HEK293T (cell line): Measurements from ENCODE around the gene OBI1.
A peak's percentile ranks its signal among the peaks of the same experiment; 100 is the strongest.

Source experiments
- CTCF ChIA-PET: fragments of 350-600 bp; formaldehyde crosslinking; extraction: SDS; loops from one replicate; lab custom pipeline; 2021; ENCODE audit warnings: antibody characterized with exemption, inconsistent platforms; lab: Yijun Ruan, JAX
- POLR2A ChIA-PET: fragments of 350-600 bp; formaldehyde crosslinking; extraction: SDS; loops from one replicate; lab custom pipeline; 2020; ENCODE audit warnings: antibody characterized with exemption, inconsistent platforms; lab: Yijun Ruan, JAX
- DNase-seq: peaks from one replicate; pipeline ENCODE4 v3.0.0; 2012; ENCODE audit warnings: mixed read lengths; ENCODE audit errors: extremely low spot score
- ARNT ChIP-seq: fragments of 450-650 bp; IDR thresholded peaks from 2 replicates; pipeline ENCODE4 v1.6.1; 2017; ENCODE audit warnings: mild to moderate bottlenecking
- BHLHE40 ChIP-seq: fragments of 450-650 bp; IDR thresholded peaks from 2 replicates; pipeline ENCODE4 v1.6.1; 2016; ENCODE audit warnings: mild to moderate bottlenecking, moderate library complexity, borderline replicate concordance
- CTBP1 ChIP-seq: fragments of 450-650 bp; IDR thresholded peaks from 2 replicates; pipeline ENCODE4 v1.6.1; 2016; ENCODE audit warnings: borderline replicate concordance
- ELF4 ChIP-seq: fragments of 450-650 bp; IDR thresholded peaks from 2 replicates; pipeline ENCODE4 v1.6.1; 2017; ENCODE audit warnings: antibody characterized with exemption
- FOXA1 ChIP-seq: fragments of 450-650 bp; IDR thresholded peaks from 2 replicates; pipeline ENCODE4 v1.6.1; 2016; ENCODE audit warnings: mild to moderate bottlenecking
- FOXK2 ChIP-seq: fragments of 450-650 bp; IDR thresholded peaks from 2 replicates; pipeline ENCODE4 v1.6.1; 2016; ENCODE audit warnings: mild to moderate bottlenecking
- FOXM1 ChIP-seq: fragments of 450-650 bp; IDR thresholded peaks from 2 replicates; pipeline ENCODE4 v1.6.1; 2017; ENCODE audit warnings: mild to moderate bottlenecking, borderline replicate concordance
- HDGF ChIP-seq: fragments of 450-650 bp; IDR thresholded peaks from 2 replicates; pipeline ENCODE4 v1.6.1; 2017; ENCODE audit warnings: antibody characterized with exemption, borderline replicate concordance
- L3MBTL2 ChIP-seq: fragments of 450-650 bp; conservative IDR thresholded peaks from 2 replicates; pipeline ENCODE4 v1.6.1; 2016; ENCODE audit warnings: mild to moderate bottlenecking
- LEF1 ChIP-seq: fragments of 450-650 bp; IDR thresholded peaks from 2 replicates; pipeline ENCODE4 v1.6.1; 2017; ENCODE audit warnings: mild to moderate bottlenecking, borderline replicate concordance
- NFRKB ChIP-seq: fragments of 450-650 bp; IDR thresholded peaks from 2 replicates; pipeline ENCODE4 v1.6.1; 2016; ENCODE audit warnings: mild to moderate bottlenecking, moderate library complexity
- PKNOX1 ChIP-seq: fragments of 450-650 bp; IDR thresholded peaks from 2 replicates; pipeline ENCODE4 v1.6.1; 2016
- SP1 ChIP-seq: fragments of 450-650 bp; IDR thresholded peaks from 2 replicates; pipeline ENCODE4 v1.6.1; 2017
- SUZ12 ChIP-seq: fragments of 450-650 bp; IDR thresholded peaks from 2 replicates; pipeline ENCODE4 v1.6.1; 2016; ENCODE audit warnings: mild to moderate bottlenecking
- TARDBP ChIP-seq: fragments of 450-650 bp; IDR thresholded peaks from 2 replicates; pipeline ENCODE4 v1.6.1; 2016
- ZNF384 ChIP-seq: fragments of 450-650 bp; IDR thresholded peaks from 2 replicates; pipeline ENCODE4 v1.6.1; 2016

The OBI1 gene

DNA sequence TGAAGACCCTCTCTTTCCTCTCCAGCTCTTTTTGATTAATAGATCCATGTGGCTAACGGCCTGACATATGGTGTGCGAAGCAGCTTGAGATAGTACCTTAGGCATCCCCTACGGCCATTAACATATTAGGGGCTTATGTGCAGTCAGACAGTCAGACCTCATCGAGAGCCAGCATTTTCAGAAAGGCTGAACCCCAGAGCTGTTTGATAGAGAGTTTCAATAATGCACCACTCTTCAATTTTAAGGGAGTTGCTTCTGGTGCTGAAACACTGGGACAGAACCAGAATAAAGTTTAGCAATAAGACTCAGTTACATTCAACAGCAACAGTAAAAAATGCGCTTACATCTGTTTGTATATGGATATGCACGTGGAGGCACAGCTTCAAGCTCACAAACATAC, 66.4 kb downstream of the OBI1 start:
- no peak for DNase-seq
- no peak for TF ChIP-seq NFRKB
- ChIA-PET POLR2A (interaction anchor here (1.4 kb wide), 1 partner anchor 11 kb away, joined by 6 read pairs; the partner anchor contains the start of gene POU4F1), CTCF (interaction anchor here (1.5 kb wide), 1 partner anchor 14 kb away, joined by 3 read pairs; no protein-coding TSS in a partner anchor)

DNA sequence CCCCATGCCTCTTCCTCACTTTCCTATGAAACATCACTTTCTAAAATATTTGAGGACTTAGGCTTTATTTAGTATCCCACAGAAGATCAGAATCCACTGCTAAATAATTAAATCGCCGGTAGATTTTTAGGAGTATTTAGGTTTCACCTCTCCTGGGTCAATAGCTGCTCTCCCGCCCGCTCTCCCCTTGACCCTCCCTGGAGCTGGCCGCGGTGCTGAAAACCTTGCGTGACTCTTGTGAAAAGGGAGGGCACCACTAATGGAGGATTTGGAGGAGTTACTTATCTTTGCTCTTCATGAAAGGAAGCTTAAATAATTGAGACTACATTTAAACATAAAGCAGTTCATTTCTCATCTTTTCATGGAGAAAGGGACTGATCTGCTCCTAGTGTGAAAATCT, 69.7 kb downstream of the OBI1 start:
- peak; percentile 81 for DNase-seq
- POLR2A ChIA-PET, result no interaction called here
- CTCF ChIA-PET, result no interaction called here
- TF ChIP-seq BHLHE40 (no peak), TARDBP (no peak), CTBP1 (no peak), ZNF384 (no peak), FOXM1 (no peak), NFRKB (no peak), HDGF (no peak), ARNT (no peak), PKNOX1 (no peak), SP1 (no peak), LEF1 (no peak), FOXA1 (no peak), ELF4 (no peak), FOXK2 (no peak), L3MBTL2 (no peak), SUZ12 (no peak)

DNA sequence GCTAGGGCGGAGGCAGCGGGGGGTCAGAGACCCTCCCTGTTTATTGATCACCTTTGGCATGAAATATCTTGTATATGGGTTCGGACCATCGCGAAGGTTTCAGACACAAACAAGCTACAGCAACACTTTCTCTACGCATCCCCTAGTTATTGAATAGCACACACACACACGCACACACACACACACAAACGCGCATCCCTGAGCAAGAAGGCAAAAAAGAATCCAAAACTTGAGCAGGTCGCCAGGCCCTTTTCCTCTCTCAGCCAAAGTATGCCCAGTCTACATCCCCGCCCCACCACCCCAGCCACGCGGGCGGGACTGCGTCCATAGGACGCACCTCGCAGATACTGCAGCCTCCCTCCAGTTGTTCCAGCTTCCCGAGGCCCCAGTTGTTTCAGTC, 71.6 kb downstream of the OBI1 start:
- no peak for DNase-seq
- CTCF ChIA-PET, result interaction anchor here (0.6 to 2.1 kb wide), 4 partner anchors 17 to 90 kb away, joined by 3 to 10 read pairs (median 4); no protein-coding TSS in a partner anchor
- TF ChIP-seq LEF1 (no peak), FOXM1 (no peak), L3MBTL2 (no peak), FOXK2 (no peak), TARDBP (no peak)
- POLR2A ChIA-PET, result no interaction called here

DNA sequence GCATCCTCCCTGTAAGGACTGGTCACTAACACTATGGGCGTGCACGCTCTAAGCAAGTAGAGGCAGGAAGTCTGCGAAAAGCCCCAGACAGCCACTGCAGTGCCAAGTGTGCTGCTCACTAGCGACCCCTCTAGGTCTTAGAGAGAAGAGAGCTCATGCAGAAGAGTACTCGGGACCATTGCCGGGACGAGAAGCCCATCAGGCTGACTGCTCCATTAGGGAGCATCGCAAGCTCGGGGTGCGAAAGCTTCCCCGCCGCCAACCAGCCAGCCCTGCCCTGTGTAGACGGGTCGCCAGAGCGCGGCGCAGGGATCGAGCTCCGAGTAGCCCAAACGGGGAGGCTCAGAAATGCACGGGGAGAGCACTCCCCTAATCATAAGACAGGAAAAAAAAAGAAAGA, 72.2 kb downstream of the OBI1 start:
- TF ChIP-seq FOXA1 (no peak), ZNF384 (no peak), NFRKB (no peak), FOXM1 (no peak), TARDBP (no peak), ARNT (no peak), BHLHE40 (no peak), PKNOX1 (no peak)
- ChIA-PET POLR2A (interaction anchor here (0.6 kb wide), 1 partner anchor 17 kb away, joined by 3 read pairs; the partner anchor contains the start of gene POU4F1), CTCF (interaction anchor here (0.6 to 2.1 kb wide), 18 partner anchors 9 to 692 kb away, joined by 3 to 10 read pairs (median 4); no protein-coding TSS in a partner anchor)
- DNase-seq, result peak; percentile 65

DNA sequence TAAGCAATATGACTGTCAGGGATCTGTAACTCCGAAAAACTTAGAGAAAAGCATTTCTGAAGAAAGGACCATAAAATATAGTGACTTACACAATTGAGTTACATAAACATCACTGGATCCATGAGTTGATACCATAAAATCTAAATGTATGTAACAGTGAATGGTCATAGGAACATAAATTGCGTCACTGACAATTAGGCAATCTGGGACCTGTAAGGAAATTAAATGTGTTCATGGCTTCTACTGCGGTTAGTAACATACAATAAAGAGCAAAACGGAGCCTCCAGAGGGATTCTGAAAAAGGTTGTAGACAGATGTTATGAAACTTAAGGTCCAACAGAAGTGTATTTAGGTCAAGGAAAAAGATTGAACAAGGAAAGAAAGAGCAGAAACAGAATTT, 82.7 kb downstream of the OBI1 start:
- ChIA-PET CTCF (no interaction called here), POLR2A (no interaction called here)
- no peak for DNase-seq
- TF ChIP-seq CTBP1, result no peak

DNA sequence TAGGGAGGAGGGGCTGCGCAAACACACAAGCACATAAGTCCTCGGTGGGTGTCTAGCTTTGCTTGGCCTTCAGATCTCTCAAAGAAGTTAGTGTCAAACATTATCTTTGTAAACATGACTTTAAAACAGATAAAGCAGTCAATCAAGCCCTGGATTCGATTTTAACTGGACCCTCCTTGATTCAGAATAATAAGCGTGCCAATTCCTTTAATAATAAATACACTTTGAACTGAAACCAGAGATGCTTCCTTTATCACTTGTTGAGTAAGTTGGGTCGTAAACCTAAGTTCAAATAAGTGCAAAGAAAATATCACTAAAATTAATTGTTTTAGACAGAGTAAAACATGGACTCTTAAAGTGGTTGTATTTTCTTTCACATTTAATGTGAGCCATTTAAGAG, 86.5 kb downstream of the OBI1 start:
- ChIA-PET CTCF (interaction anchor here (0.7 kb wide), 1 partner anchor 14 kb away, joined by 3 read pairs; no protein-coding TSS in a partner anchor), POLR2A (no interaction called here)
- TF ChIP-seq CTBP1 (0 out of 2 replicates have a peak, but pooled peaks have one; percentile 48), BHLHE40 (no peak), ZNF384 (no peak), PKNOX1 (peak; percentile 87), FOXK2 (no peak)
- no peak for DNase-seq

GRCh38 chr13:78569029-78569428, 89.9 kb downstream of the OBI1 start:
- TF ChIP-seq ZNF384 (no peak), TARDBP (no peak), ELF4 (no peak), PKNOX1 (no peak), SP1 (no peak), L3MBTL2 (no peak), ARNT (no peak), FOXK2 (no peak), HDGF (no peak), FOXM1 (no peak), LEF1 (no peak), FOXA1 (no peak), CTBP1 (no peak), BHLHE40 (no peak), NFRKB (no peak), SUZ12 (no peak)
- POLR2A ChIA-PET, result no interaction called here
- CTCF ChIA-PET, result interaction anchor here (0.6 to 1.7 kb wide), 3 partner anchors 10 to 29 kb away, joined by 4 to 5 read pairs (median 5); no protein-coding TSS in a partner anchor
- DNase-seq, result no peak
